ENCODE measurements around the gene INSM1. TPM values are rescaled to one million over a fixed set of nuclear protein-coding genes. Genes with fewer than 3 reads are reported as not detected.

The INSM1 gene
- total RNA-seq, 1 donor from 2014 or later: not detected

DNA sequence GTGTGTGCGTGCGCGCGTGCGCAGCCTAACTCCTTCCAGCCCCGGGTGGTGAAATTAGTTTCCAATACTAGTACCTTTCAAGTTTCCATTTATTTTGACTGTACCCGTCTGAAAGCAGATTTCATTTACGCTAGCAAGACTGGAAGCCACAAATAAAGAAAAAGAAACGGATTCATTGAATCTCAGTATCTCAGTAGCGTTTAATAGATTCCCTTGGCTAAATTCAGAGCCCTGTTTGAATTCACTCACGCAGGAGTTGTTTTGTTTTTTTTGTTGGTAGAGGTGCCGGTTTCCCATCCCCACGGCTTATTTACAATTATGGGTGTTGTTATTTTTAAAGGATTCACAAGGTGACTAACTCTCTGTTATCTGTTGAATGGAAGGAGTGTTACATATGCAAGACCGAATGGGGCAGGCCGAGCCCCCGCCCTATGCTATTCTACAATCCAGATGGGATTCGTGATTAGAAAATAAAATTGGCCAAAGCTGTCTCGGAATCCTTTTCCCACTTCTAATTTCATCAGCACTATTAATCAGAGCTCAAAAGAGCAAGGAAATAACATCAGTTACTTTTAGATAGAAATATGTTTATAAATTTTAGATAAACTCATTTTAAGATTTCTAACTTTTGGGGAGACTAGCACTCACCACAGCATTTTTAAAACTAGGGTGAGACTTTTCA is 2.3 kb upstream of the INSM1 start:
- Histone ChIP-seq H3K4me3 (no peak overlapping the region), H3K4me1 (peaks cover 44% of the 10 kb centered on the region), H3K27me3 (ENCODE audit: low read depth) (peaks cover 99% of the 10 kb centered on the region), H3K27ac (replicated peaks) (no peak overlapping the region), H3K36me3 (no peaks in the 10 kb centered on the region), H3K9me3 (replicated peaks) (no peaks in the 10 kb centered on the region)
- DNase-seq: no peak
- intact Hi-C loops (cut with micrococcal nuclease): loop anchor here (10.0 kb wide), 1 partner anchor 209 kb away; no protein-coding TSS in a partner anchor
- TF ChIP-seq, protein P1, sequence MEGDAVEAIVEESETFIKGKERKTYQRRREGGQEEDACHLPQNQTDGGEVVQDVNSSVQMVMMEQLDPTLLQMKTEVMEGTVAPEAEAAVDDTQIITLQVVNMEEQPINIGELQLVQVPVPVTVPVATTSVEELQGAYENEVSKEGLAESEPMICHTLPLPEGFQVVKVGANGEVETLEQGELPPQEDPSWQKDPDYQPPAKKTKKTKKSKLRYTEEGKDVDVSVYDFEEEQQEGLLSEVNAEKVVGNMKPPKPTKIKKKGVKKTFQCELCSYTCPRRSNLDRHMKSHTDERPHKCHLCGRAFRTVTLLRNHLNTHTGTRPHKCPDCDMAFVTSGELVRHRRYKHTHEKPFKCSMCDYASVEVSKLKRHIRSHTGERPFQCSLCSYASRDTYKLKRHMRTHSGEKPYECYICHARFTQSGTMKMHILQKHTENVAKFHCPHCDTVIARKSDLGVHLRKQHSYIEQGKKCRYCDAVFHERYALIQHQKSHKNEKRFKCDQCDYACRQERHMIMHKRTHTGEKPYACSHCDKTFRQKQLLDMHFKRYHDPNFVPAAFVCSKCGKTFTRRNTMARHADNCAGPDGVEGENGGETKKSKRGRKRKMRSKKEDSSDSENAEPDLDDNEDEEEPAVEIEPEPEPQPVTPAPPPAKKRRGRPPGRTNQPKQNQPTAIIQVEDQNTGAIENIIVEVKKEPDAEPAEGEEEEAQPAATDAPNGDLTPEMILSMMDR (IDR thresholded peaks at IDR 0.05; ENCODE audit: borderline replicate concordance): no peak

DNA sequence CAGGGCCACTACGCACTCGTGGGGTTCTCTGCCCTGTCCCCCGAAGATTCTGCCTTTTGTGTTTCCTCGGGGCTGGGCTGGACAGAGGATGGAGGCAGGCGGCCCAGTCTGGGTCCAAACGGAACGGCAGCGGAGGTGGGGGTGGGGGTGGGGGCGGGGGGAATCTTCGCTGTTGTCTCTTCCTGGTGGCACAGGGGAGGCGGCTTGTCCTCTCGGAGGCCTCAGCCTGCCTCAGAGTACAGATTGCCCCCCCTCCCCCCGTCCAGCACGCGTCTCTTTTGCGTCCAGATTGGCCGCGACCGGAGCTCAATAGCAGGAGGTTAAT is 1.4 kb upstream of the INSM1 start:
- H3K4me1 ChIP-seq: peaks cover 43% of the 10 kb centered on the region
- intact Hi-C loops (cut with micrococcal nuclease): loop anchor here (10.0 kb wide), 1 partner anchor 208 kb away; no protein-coding TSS in a partner anchor

DNA sequence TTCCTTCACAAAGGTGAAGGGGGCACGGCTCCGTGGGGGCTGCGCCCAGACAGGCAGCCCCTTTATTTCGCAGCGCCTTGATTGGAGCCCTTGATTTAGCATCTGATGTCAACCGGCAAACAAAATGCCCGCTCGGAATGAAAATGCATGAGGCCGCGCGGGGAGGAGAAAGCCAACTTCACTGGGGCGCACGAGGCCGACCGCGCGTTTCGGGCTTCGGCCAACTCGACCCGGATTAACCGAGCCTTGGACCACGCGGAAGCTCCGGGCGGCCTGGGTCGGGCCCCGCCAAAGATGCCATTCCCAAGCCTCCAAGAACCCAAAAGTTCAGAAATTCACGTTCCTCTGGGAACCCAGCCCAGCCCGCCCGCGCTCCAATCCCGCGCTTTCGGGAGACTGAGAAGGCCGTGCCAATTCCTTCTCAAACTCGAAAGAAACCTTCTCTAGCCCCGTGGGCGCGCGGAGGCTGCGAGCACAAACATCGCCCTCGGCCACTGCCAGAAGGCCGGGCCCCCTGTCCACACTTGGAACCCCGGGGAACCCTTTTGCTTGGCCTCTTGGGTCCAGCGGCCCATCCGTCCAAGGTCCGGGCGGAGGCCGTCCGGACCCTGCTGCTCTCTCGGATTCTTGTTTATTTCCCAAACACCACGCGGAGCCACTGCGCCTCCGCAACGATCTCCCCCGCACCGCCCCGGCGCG is 879 bp upstream of the INSM1 start:
- Histone ChIP-seq H3K4me3 (peak overlapping the region; percentile 52), H3K4me1 (peaks cover 43% of the 10 kb centered on the region), H3K27me3 (ENCODE audit: low read depth) (peaks cover 99% of the 10 kb centered on the region), H3K36me3 (no peaks in the 10 kb centered on the region), H3K9me3 (replicated peaks) (no peaks in the 10 kb centered on the region), H3K27ac (replicated peaks) (no peak overlapping the region)
- TF ChIP-seq, protein P1 (IDR thresholded peaks at IDR 0.05; ENCODE audit: borderline replicate concordance): no peak
- no peak for DNase-seq
- intact Hi-C loops (cut with micrococcal nuclease): loop anchor here (10.0 kb wide), 1 partner anchor 208 kb away; no protein-coding TSS in a partner anchor

More for the DNA sequence above, 1.4 kb upstream of the INSM1 start:
- DNase-seq: no peak
- no peak overlapping the region for H3K27ac ChIP-seq (replicated peaks)
- H3K27me3 ChIP-seq (ENCODE audit: low read depth): peaks cover 99% of the 10 kb centered on the region
- no peaks in the 10 kb centered on the region for H3K9me3 ChIP-seq (replicated peaks)
- H3K36me3 ChIP-seq: no peaks in the 10 kb centered on the region
- no peak overlapping the region for H3K4me3 ChIP-seq
- TF ChIP-seq, protein P1 (IDR thresholded peaks at IDR 0.05; ENCODE audit: borderline replicate concordance): no peak

DNA sequence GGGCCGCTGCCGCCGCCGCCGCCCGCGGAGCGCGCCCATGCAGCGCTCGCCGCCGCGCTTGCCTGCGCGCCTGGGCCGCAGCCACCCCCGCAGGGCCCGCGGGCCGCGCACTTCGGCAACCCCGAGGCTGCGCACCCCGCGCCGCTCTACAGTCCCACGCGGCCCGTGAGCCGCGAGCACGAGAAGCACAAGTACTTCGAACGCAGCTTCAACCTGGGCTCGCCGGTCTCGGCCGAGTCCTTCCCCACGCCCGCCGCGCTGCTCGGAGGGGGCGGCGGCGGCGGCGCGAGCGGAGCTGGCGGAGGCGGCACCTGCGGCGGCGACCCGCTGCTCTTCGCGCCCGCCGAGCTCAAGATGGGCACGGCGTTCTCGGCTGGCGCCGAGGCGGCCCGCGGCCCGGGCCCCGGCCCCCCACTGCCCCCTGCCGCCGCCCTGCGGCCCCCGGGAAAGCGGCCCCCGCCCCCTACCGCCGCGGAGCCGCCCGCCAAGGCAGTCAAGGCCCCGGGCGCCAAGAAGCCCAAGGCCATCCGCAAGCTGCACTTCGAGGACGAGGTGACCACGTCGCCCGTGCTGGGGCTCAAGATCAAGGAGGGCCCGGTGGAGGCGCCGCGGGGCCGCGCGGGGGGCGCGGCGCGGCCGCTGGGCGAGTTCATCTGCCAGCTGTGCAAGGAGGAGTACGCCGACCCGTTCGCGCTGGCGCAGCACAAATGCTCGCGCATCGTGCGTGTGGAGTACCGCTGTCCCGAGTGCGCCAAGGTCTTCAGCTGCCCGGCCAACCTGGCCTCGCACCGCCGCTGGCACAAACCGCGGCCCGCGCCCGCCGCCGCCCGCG is 730 bp downstream of the INSM1 start:
- Histone ChIP-seq H3K36me3 (no peaks in the 10 kb centered on the region), H3K4me1 (peaks cover 36% of the 10 kb centered on the region), H3K27ac (replicated peaks) (no peak overlapping the region), H3K27me3 (ENCODE audit: low read depth) (peaks cover 99% of the 10 kb centered on the region), H3K9me3 (replicated peaks) (no peaks in the 10 kb centered on the region), H3K4me3 (peak overlapping the region; percentile 52)
- intact Hi-C loops (cut with micrococcal nuclease): loop anchor here (10.0 kb wide), 1 partner anchor 206 kb away; no protein-coding TSS in a partner anchor
- no peak for DNase-seq
- TF ChIP-seq, protein P1 (IDR thresholded peaks at IDR 0.05; ENCODE audit: borderline replicate concordance): no peak
